ENCODE data around the gene HSPA14.
"Not testable (repeated sequence)": the region's sequence is repeated elsewhere in the genome, so short reads cannot be mapped to it uniquely, and the experiment has no call there.

HSPA14 gene

GRCh38 chr10:14837003-14837756 is 926 bp upstream of the HSPA14 start:
- peak; percentile 50 for DNase-seq

DNA sequence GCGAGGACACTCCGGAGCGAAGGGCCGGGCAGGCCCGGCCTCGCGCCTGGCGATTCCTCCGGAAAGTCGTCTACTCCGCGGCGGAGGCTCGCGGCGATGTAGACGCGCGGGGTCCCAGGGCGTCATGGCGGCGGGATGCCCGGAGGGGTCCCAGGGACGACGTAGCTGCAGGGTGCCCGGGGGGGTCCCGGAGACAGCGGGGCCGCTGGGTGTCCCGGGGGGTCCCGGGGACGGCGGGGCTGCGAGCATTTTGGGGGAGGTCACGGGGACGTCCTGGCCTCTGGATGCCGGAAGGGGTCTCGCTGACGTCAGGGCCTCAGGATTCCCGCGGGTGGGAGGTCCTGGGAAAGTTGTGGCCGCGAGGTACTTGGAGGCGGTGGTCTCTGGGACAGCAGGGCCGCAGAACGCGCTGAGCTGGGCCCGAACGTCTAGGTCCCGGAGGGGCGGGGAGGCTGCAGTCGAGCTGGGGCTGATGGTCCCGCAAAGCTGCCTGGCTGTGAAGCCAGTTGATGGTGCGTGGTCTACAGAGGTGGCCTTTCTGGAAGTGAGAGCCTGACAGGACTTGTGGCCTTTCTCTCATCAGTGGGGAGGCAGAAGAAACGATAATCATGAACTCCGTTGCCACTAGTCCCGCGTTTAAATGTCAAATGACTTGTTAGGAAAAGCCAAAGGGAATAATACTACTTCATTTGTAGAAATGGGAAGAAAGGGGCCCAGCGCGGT is 637 bp downstream of the HSPA14 start:
- peak; percentile 34 for DNase-seq

- DNase-seq, result peak; percentile 9
These were observed 1.2 kb downstream of the HSPA14 start for GRCh38 chr10:14839305-14839695.

GRCh38 chr10:14840178-14840577 is 2.1 kb downstream of the HSPA14 start:
- no peak for DNase-seq

GRCh38 chr10:14843327-14843988 is 5.4 kb downstream of the HSPA14 start:
- no peak for DNase-seq

DNA sequence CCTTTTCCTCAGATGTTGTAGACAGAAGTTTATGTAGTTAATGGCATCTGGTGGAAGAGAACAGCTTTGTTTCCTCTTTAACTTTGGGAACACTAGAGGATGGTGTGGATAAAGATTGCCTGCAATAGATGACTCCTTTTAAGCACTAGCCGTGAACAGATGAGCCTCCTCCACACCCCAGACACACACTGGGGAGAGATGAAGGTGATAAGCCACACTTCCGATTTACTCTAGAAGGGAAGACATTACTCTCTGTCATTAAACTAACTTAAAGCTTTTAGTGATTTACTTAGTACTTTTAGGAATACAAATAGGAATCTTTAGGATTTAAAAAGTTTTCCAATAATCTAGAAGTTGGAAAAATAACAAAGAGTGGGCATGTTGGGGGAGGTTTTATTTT is 6.8 kb downstream of the HSPA14 start:
- no peak for DNase-seq

GRCh38 chr10:14852236-14852635 is 14.1 kb downstream of the HSPA14 start:
- DNase-seq, result no peak

DNA sequence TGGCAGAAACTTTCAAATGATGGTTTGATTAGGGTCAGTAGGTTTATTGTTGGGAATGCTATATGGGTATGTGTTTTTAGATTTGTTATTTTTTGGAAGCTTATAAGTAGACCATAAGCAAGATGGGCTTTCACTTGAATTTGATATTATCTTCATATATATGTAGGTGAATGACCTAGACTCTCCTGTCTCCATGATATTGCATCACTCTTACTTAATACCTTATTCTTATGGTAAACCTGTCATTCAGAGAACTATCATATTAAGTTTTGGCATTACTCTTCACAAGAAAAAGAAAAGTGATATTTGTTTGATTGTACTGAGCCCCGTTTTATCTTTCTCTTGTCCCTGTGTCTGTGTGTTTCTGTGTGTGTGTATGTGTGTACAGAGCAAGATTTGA is 17.3 kb downstream of the HSPA14 start:
- no peak for DNase-seq

- DNase-seq, result no peak
These were observed 20.3 kb downstream of the HSPA14 start for GRCh38 chr10:14858338-14858960.

GRCh38 chr10:14859043-14859442 is 20.9 kb downstream of the HSPA14 start:
- DNase-seq, result no peak

GRCh38 chr10:14859775-14860174 is 21.7 kb downstream of the HSPA14 start:
- no peak for DNase-seq

DNA sequence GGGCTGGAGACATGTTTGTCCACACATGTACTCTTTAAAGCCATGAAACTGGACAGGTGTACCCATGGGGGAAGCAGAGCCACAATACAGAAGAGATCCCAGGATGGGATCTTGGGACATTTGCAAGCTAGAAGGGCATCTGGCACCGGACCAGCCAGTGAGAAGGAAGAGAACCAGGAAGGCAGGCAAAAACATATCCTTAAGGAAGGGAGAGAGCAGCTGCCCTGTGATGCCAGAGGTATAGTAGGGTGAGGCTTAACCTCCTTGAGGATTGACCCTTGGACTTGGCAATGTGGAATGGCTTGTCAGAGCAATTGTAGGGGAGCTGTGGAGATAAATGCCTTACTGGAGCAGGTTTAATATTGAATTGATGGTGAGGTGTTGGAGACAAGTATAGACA is 22.7 kb downstream of the HSPA14 start:
- no peak for DNase-seq

DNA sequence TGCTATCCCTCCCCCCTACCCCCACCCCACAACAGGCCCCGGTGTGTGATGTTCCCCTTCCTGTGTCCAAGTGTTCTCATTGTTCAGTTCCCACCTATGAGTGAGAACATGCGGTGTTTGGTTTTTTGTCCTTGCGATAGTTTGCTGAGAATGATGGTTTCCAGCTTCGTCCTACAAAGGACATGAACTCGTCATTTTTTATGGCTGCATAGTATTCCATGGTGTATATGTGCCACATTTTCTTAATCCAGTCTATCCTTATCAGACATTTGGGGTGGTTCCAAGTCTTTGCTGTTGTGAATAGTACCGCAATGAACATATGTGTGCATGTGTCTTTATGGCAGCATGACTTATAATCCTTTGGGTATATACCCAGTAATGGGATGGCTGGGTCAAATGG is 26.4 kb downstream of the HSPA14 start:
- DNase-seq, result not testable (repeated sequence)

GRCh38 chr10:14864871-14865270 is 26.8 kb downstream of the HSPA14 start:
- DNase-seq, result not testable (repeated sequence)

- no peak for DNase-seq
These were observed 35.1 kb downstream of the HSPA14 start for GRCh38 chr10:14873090-14873760.

DNA sequence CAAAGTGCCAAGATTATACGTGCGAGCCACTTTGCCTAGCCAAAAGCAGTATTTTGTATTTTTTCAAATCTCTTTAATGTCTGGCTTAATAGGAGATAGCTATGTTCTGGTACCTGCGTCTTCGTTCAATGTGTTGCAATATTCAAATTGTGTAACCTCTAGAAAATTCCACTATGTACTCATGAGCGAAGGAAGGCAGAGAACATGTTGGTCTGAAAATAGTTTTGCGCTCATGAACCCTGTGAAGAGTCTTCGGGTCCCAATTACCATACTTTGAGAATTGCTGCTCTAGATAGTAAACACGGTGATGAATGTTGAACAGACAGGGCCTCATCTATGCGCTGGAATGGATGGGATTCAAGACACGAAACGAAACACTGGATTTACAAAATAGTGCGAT is 37.8 kb downstream of the HSPA14 start:
- DNase-seq, result no peak

- no peak for DNase-seq
These were observed 38.7 kb downstream of the HSPA14 start for GRCh38 chr10:14876764-14877163.

- peak; percentile 94 for DNase-seq
These were observed 40.4 kb downstream of the HSPA14 start, which contains the start of gene SUV39H2 for GRCh38 chr10:14878266-14879123. Gene SUV39H2 (plus strand): TSS chr10:14878866. CDS start chr10:14878889, 23 bp downstream.

GRCh38 chr10:14879124-14879927 is 41.2 kb downstream of the HSPA14 start:
- peak; percentile 48 for DNase-seq

DNA sequence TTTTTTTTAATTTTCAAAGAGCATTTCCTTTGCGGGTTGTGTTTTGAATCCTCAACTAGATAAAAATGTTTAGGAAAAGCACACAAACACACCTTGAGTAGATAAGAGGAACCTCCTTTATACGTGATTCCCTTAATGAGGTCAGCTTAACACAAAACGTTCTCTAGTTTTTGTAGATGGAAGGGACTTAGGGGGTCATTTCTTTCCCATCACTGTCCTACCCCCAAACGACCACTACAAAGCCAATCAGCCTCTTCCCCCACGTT is 41.8 kb downstream of the HSPA14 start:
- peak; percentile 3 for DNase-seq

DNA sequence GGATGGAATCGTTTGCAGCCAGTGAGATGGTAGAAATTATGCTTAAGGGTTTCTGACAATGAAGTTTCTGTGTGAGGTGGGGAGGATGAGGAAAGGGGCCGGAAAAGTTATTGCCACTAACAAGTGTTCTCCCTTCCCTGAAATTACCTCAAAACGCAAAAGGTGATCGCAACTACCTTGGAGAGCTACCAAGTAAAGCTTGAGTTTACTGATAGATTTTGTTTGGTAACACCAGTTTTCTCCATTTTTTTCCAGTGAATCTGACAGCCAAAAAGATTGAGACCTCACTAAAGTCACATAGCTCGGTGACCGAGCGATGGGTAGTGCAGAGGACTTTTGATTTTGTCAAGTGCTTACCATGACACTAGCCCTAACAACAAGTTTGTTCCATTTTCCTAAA is 42.1 kb downstream of the HSPA14 start:
- no peak for DNase-seq

Measured in NCI-H69 (cell line).